ENCODE measurements around the gene SMKR1. TPM values are rescaled to one million over a fixed set of nuclear protein-coding genes. Genes with fewer than 3 reads are reported as not detected.

Gene SMKR1
- total RNA-seq, 1 donor from 2014 or later: not detected

DNA sequence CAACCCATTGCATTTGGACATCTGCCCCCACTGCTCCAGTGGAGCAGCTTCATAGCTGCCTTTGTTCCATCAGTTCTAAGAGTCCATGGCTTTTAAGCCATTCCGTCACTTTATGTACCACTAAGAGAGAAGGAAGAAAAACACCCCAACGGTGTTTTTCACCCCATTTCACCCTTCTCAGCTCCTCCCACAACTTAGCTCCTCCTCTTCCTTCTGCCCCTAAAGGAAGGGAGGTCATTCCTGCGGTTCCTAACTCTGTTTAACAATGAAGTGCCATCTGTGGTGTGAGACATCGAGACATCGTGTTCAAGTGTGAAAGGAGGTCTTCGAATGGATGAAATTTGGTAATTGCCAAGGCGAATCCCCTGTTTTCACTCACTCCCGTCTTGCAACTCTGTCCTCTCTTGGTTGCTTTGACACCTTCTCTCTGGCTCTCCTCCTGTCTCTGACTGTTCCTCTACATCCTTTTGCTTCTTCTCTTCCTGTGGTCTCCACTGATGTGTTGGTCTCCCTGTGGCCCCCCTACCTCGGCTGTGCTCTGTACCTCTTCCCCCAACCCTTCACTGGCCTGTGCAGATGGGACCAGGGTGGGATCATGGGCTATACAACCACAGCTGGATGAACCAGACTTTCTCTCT lies 23.0 kb downstream of the SMKR1 start:
- FAIRE-seq: no peak

GRCh38 chr7:129529643-129530042 lies 27.3 kb downstream of the SMKR1 start:
- no peak overlapping the region for H3K4me3 Mint-ChIP-seq (ENCODE audit: unreplicated experiment)
- FAIRE-seq: no peak
- no peak overlapping the region for H3K27ac Mint-ChIP-seq (ENCODE audit: unreplicated experiment)

More for the DNA sequence above, 23.0 kb downstream of the SMKR1 start:
- Histone ChIP-seq H3K27me3 (ENCODE audit: insufficient read depth, low read length) (peaks cover 7% of the 10 kb centered on the region), H3K36me3 (ENCODE audit: insufficient read depth, low read length) (no peaks in the 10 kb centered on the region), H3K9ac (ENCODE audit: low read length) (no peak overlapping the region), H3K4me3 (ENCODE audit: insufficient read depth, low read depth, low read length) (no peak overlapping the region), H3K79me2 (ENCODE audit: insufficient read depth, low read length) (no peaks in the 10 kb centered on the region), H4K20me1 (ENCODE audit: insufficient read depth, low read length) (no peaks in the 10 kb centered on the region), H3K27ac (ENCODE audit: low read depth, low read length) (no peak overlapping the region), H3K4me1 (ENCODE audit: insufficient read depth, low read length) (peaks cover 3% of the 10 kb centered on the region), H3K4me2 (ENCODE audit: low read length) (no peak overlapping the region), H2AFZ (ENCODE audit: low read depth, low read length) (no peak overlapping the region), H3K9me3 (ENCODE audit: insufficient read depth, low read depth, low read length) (no peaks in the 10 kb centered on the region)
- Mint-ChIP-seq H3K27me3 (ENCODE audit: low read depth, unreplicated experiment) (peaks cover 24% of the 10 kb centered on the region), H3K4me3 (ENCODE audit: unreplicated experiment) (no peak overlapping the region), H3K36me3 (ENCODE audit: low read depth, unreplicated experiment) (no peaks in the 10 kb centered on the region), H3K27ac (ENCODE audit: unreplicated experiment) (no peak overlapping the region), H3K4me1 (ENCODE audit: low read depth, unreplicated experiment) (no peaks in the 10 kb centered on the region), H3K9me3 (ENCODE audit: unreplicated experiment) (peaks cover 5% of the 10 kb centered on the region)
- no peak for DNase-seq (ENCODE audit: low read depth)
- no peak for TF ChIP-seq EZH2 (IDR thresholded peaks at IDR 0.05; ENCODE audit: insufficient read depth, low read length)
- TF ChIP-seq, protein P1, sequence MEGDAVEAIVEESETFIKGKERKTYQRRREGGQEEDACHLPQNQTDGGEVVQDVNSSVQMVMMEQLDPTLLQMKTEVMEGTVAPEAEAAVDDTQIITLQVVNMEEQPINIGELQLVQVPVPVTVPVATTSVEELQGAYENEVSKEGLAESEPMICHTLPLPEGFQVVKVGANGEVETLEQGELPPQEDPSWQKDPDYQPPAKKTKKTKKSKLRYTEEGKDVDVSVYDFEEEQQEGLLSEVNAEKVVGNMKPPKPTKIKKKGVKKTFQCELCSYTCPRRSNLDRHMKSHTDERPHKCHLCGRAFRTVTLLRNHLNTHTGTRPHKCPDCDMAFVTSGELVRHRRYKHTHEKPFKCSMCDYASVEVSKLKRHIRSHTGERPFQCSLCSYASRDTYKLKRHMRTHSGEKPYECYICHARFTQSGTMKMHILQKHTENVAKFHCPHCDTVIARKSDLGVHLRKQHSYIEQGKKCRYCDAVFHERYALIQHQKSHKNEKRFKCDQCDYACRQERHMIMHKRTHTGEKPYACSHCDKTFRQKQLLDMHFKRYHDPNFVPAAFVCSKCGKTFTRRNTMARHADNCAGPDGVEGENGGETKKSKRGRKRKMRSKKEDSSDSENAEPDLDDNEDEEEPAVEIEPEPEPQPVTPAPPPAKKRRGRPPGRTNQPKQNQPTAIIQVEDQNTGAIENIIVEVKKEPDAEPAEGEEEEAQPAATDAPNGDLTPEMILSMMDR (IDR thresholded peaks at IDR 0.05; ENCODE audit: insufficient read depth, low read depth, low read length): no peak

More at GRCh38 chr7:129529643-129530042, 27.3 kb downstream of the SMKR1 start:
- no peak overlapping the region for H3K27ac ChIP-seq (ENCODE audit: low read depth, low read length)
- no peaks in the 10 kb centered on the region for H4K20me1 ChIP-seq (ENCODE audit: insufficient read depth, low read length)
- no peaks in the 10 kb centered on the region for H3K36me3 ChIP-seq (ENCODE audit: insufficient read depth, low read length)
- H3K79me2 ChIP-seq (ENCODE audit: insufficient read depth, low read length): no peaks in the 10 kb centered on the region
- no peaks in the 10 kb centered on the region for H3K9me3 ChIP-seq (ENCODE audit: insufficient read depth, low read depth, low read length)
- H3K9ac ChIP-seq (ENCODE audit: low read length): no peak overlapping the region
- no peaks in the 10 kb centered on the region for H3K27me3 ChIP-seq (ENCODE audit: insufficient read depth, low read length)
- peaks cover 5% of the 10 kb centered on the region for H3K27me3 Mint-ChIP-seq (ENCODE audit: low read depth, unreplicated experiment)
- H3K4me1 Mint-ChIP-seq (ENCODE audit: low read depth, unreplicated experiment): peaks cover 3% of the 10 kb centered on the region
- peaks cover 13% of the 10 kb centered on the region for H3K4me1 ChIP-seq (ENCODE audit: insufficient read depth, low read length)
- peaks cover 5% of the 10 kb centered on the region for H3K9me3 Mint-ChIP-seq (ENCODE audit: unreplicated experiment)
- no peak overlapping the region for H3K4me2 ChIP-seq (ENCODE audit: low read length)
- no peaks in the 10 kb centered on the region for H3K36me3 Mint-ChIP-seq (ENCODE audit: low read depth, unreplicated experiment)
- DNase-seq (ENCODE audit: low read depth): no peak
- TF ChIP-seq, protein P1 (IDR thresholded peaks at IDR 0.05; ENCODE audit: insufficient read depth, low read depth, low read length): no peak
- no peak for TF ChIP-seq EZH2 (IDR thresholded peaks at IDR 0.05; ENCODE audit: insufficient read depth, low read length)
- H2AFZ ChIP-seq (ENCODE audit: low read depth, low read length): no peak overlapping the region
- no peak overlapping the region for H3K4me3 ChIP-seq (ENCODE audit: insufficient read depth, low read depth, low read length)
